ENCODE measurements around the gene ZMIZ2. TPM values are rescaled to one million over a fixed set of nuclear protein-coding genes. Genes with fewer than 3 reads are reported as not detected.
"Not testable (repeated sequence)": the region's sequence is repeated elsewhere in the genome, so short reads cannot be mapped to it uniquely, and the experiment has no call there.

The ZMIZ2 gene
- total RNA-seq, 4 donors from 2014 or later, result 12.4 to 36.0 (median 28.4) TPM

GRCh38 chr7:44776211-44776610, 27.6 kb downstream of the ZMIZ2 start:
- H3K36me3 ChIP-seq, result no peaks in the 10 kb centered on the region
- no peak overlapping the region for H3K4me3 ChIP-seq
- 95% methylated on average over 3 of the region's 3 CpGs for WGBS
- no peaks in the 10 kb centered on the region for H3K27me3 ChIP-seq
- no peak for DNase-seq (ENCODE audit: extremely low spot score)
- no peak overlapping the region for H3K27ac ChIP-seq (replicated peaks in 1 of 4)
- peaks cover 0 to under 1% (median under 1%) of the 10 kb centered on the region in 4 donors for H3K4me1 ChIP-seq
- no peaks in the 10 kb centered on the region for H3K9me3 ChIP-seq
- no peak for TF ChIP-seq POLR2AphosphoS5 (IDR thresholded peaks at IDR 0.05)
- TF ChIP-seq EP300 (IDR thresholded peaks at IDR 0.05), result no peak
- TF ChIP-seq POLR2A (IDR thresholded peaks at IDR 0.05; ENCODE audit: low read depth), result no peak
- no peak for TF ChIP-seq CTCF (IDR thresholded peaks at IDR 0.05)
- intact Hi-C loops (cut with DNase I), result no loop called here

GRCh38 chr7:44782460-44782859, 33.8 kb downstream of the ZMIZ2 start:
- H3K27ac ChIP-seq (replicated peaks in 1 of 4), result no peak overlapping the region
- no peak for DNase-seq (ENCODE audit: extremely low spot score)
- WGBS, result 83% methylated on average over 1 of the region's 1 CpG

GRCh38 chr7:44783407-44783806, 34.8 kb downstream of the ZMIZ2 start:
- TF ChIP-seq POLR2A (IDR thresholded peaks at IDR 0.05; ENCODE audit: low read depth), result no peak
- no peaks in the 10 kb centered on the region for H3K36me3 ChIP-seq
- no peaks in the 10 kb centered on the region for H3K4me1 ChIP-seq
- H3K4me3 ChIP-seq, result no peak overlapping the region
- intact Hi-C loops (cut with DNase I), result no loop called here
- DNase-seq (ENCODE audit: extremely low spot score), result no peak
- no peaks in the 10 kb centered on the region for H3K27me3 ChIP-seq
- H3K27ac ChIP-seq (replicated peaks in 1 of 4), result no peak overlapping the region
- H3K9me3 ChIP-seq, result peaks cover 0 to 7% (median 0%) of the 10 kb centered on the region in 4 donors

More at GRCh38 chr7:44782460-44782859, 33.8 kb downstream of the ZMIZ2 start:
- H3K4me3 ChIP-seq, result no peak overlapping the region
- H3K4me1 ChIP-seq, result no peaks in the 10 kb centered on the region
- no peak for TF ChIP-seq EP300 (IDR thresholded peaks at IDR 0.05)
- no peak for TF ChIP-seq POLR2A (IDR thresholded peaks at IDR 0.05; ENCODE audit: low read depth)
- TF ChIP-seq CTCF (IDR thresholded peaks at IDR 0.05), result no peak
- TF ChIP-seq POLR2AphosphoS5 (IDR thresholded peaks at IDR 0.05), result no peak
- H3K9me3 ChIP-seq, result peaks cover 0 to 7% (median 0%) of the 10 kb centered on the region in 4 donors
- intact Hi-C loops (cut with DNase I), result no loop called here
- no peaks in the 10 kb centered on the region for H3K36me3 ChIP-seq
- no peaks in the 10 kb centered on the region for H3K27me3 ChIP-seq

DNA sequence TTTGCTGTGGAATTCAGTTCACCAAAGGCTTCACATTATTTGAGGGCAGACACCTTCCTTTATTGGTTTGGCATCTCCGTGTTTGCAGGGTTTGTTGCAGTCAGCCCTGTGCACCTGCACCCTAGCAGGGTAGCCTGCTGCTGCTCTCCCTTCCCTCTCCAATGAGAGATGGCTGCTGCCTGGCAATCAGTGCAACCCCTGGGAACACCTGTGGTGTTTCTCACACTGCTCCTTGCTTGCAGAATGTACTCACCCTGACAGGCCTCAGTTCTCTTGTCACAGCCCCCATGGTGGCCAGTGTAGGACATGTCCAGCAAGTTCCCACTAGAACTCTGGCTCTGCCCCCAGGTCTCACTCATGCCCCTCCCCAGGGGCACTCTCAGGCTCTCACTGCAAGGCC, 35.7 kb downstream of the ZMIZ2 start:
- intact Hi-C loops (cut with DNase I), result no loop called here

DNA sequence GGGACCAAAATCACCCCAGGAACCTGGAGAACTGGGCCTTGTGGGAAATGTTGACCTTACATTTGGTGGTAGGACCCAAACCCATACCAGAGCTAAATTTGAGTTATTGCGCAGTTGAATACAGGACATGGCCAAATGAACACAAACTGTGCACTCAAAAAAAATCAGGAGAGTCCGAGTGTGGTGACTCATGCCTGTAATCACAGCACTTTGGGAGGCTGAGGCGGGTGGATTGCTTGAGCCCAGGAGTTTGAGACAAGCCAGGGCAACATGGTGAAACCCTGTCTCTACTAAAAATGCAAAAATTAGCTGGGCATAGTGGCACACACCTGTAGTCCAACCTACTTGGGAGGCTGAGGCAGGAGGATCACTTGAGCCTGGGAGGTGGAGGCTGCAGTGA, 36.6 kb downstream of the ZMIZ2 start:
- H3K36me3 ChIP-seq; H3K4me1 ChIP-seq; H3K4me3 ChIP-seq; intact Hi-C loops (cut with DNase I); DNase-seq (ENCODE audit: extremely low spot score); H3K27ac ChIP-seq (replicated peaks in 1 of 4); H3K27me3 ChIP-seq; H3K9me3 ChIP-seq: not testable (repeated sequence)
- WGBS, result 95% methylated on average over 3 of the region's 3 CpGs

More for the DNA sequence above, 35.7 kb downstream of the ZMIZ2 start:
- Histone ChIP-seq H3K4me1 (no peaks in the 10 kb centered on the region), H3K4me3 (no peak overlapping the region), H3K36me3 (no peaks in the 10 kb centered on the region), H3K9me3 (peaks cover 0 to 7% (median 0%) of the 10 kb centered on the region in 4 donors), H3K27me3 (no peaks in the 10 kb centered on the region), H3K27ac (replicated peaks in 1 of 4) (no peak overlapping the region)
- 100% methylated on average over 1 of the region's 1 CpG for WGBS
- no peak for DNase-seq (ENCODE audit: extremely low spot score)
- TF ChIP-seq EP300 (IDR thresholded peaks at IDR 0.05), result no peak
- no peak for TF ChIP-seq CTCF (IDR thresholded peaks at IDR 0.05)
- TF ChIP-seq POLR2AphosphoS5 (IDR thresholded peaks at IDR 0.05), result no peak
- no peak for TF ChIP-seq POLR2A (IDR thresholded peaks at IDR 0.05; ENCODE audit: low read depth)

DNA sequence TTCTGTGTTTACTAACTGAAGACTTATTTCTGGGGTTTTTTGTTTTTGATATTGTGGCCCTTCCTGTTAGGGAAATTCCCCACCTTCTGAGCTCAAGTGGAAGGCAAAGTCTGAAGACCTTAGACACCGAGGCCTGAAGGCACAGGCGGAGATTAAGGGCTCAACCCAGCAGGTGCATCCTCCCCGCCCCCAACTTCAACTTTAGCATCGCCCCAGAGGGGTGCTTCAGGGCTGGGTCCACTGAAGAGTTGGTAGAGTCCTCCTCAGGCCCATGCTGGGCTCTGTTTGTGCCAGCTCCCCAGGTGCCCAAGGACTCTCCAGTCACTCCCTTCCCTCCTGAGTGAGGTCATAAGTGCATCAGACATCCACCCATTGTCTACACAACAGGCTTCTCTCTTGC, 38.4 kb downstream of the ZMIZ2 start:
- TF ChIP-seq POLR2AphosphoS5 (IDR thresholded peaks at IDR 0.05) (no peak), POLR2A (IDR thresholded peaks at IDR 0.05; ENCODE audit: low read depth) (no peak)
- no peaks in the 10 kb centered on the region for H3K36me3 ChIP-seq
- WGBS, result 92% methylated on average over 4 of the region's 4 CpGs
- intact Hi-C loops (cut with DNase I), result no loop called here
- H3K27me3 ChIP-seq, result no peaks in the 10 kb centered on the region
- no peak overlapping the region for H3K27ac ChIP-seq (replicated peaks in 1 of 4)
- no peak for DNase-seq (ENCODE audit: extremely low spot score)
- peaks cover 0 to 9% (median 4%) of the 10 kb centered on the region in 4 donors for H3K4me1 ChIP-seq
- H3K4me3 ChIP-seq, result no peak overlapping the region
- peaks cover 0 to 7% (median 0%) of the 10 kb centered on the region in 4 donors for H3K9me3 ChIP-seq

Data from esophagus muscularis mucosa (tissue), 4 donors.